ENCODE results near the gene NOVA2. TPM values are rescaled to one million over a fixed set of nuclear protein-coding genes. Genes with fewer than 3 reads are reported as not detected.

The NOVA2 gene
- total RNA-seq, 4 donors from 2014 or later: 0.40 to 2.1 (median 0.44) TPM; not detected in 1

GRCh38 chr19:46021531-46022041 is 47.9 kb upstream of the NOVA2 start:
- intact Hi-C loops (cut with DNase I): loop anchor here (10.0 kb wide), 1 partner anchor 243 kb away; no protein-coding TSS in a partner anchor
- H3K4me3 ChIP-seq: no peak overlapping the region
- 11 to 25% methylated on average over 3 to 8 of the region's 11 CpGs for WGBS, 2 donors
- H3K36me3 ChIP-seq: peaks cover 0 to 12% (median 0%) of the 10 kb centered on the region in 3 donors
- H3K27ac ChIP-seq: no peak overlapping the region
- peaks cover 10 to 31% (median 10%) of the 10 kb centered on the region in 3 donors for H3K4me1 ChIP-seq
- no peaks in the 10 kb centered on the region for H3K9me3 ChIP-seq
- peaks cover 0 to 44% (median 2%) of the 10 kb centered on the region in 4 donors for H3K27me3 ChIP-seq
- TF ChIP-seq CTCF (IDR thresholded peaks at IDR 0.05) (peak in 5 of 6 experiments; percentile 17 to 55 (median 40)), POLR2A (IDR thresholded peaks at IDR 0.05) (no peak)
- DNase-seq: no peak

GRCh38 chr19:46020819-46021125 is 47.1 kb upstream of the NOVA2 start:
- H3K4me1 ChIP-seq: peaks cover 14 to 39% (median 18%) of the 10 kb centered on the region in 3 donors
- peaks cover 0 to 41% (median 2%) of the 10 kb centered on the region in 4 donors for H3K27me3 ChIP-seq
- peaks cover 0 to 12% (median 0%) of the 10 kb centered on the region in 3 donors for H3K36me3 ChIP-seq
- H3K4me3 ChIP-seq: no peak overlapping the region
- no peak for DNase-seq
- intact Hi-C loops (cut with DNase I): loop anchor here (10.0 kb wide), 1 partner anchor 244 kb away; no protein-coding TSS in a partner anchor
- H3K9me3 ChIP-seq: no peaks in the 10 kb centered on the region
- WGBS, 2 donors: 45 to 87% methylated on average over 3 to 4 of the region's 7 CpGs
- TF ChIP-seq CTCF (IDR thresholded peaks at IDR 0.05) (no peak), POLR2A (IDR thresholded peaks at IDR 0.05) (no peak)
- H3K27ac ChIP-seq: no peak overlapping the region

GRCh38 chr19:46019270-46019669 is 45.6 kb upstream of the NOVA2 start:
- TF ChIP-seq POLR2A (IDR thresholded peaks at IDR 0.05) (no peak), CTCF (IDR thresholded peaks at IDR 0.05) (no peak)
- H3K4me1 ChIP-seq: peaks cover 24 to 54% (median 32%) of the 10 kb centered on the region in 3 donors
- intact Hi-C loops (cut with DNase I): no loop called here
- H3K36me3 ChIP-seq: peaks cover 0 to 12% (median 0%) of the 10 kb centered on the region in 3 donors
- H3K9me3 ChIP-seq: no peaks in the 10 kb centered on the region
- no peak for DNase-seq
- no peak overlapping the region for H3K4me3 ChIP-seq
- peaks cover 0 to 48% (median 3%) of the 10 kb centered on the region in 4 donors for H3K27me3 ChIP-seq
- H3K27ac ChIP-seq: no peak overlapping the region
- WGBS, 2 donors: 85 to 92% methylated on average over 11 of the region's 13 CpGs

- no peak for DNase-seq
- Histone ChIP-seq H3K9me3 (no peaks in the 10 kb centered on the region), H3K27ac (no peak overlapping the region), H3K27me3 (peaks cover 0 to 48% (median 3%) of the 10 kb centered on the region in 4 donors), H3K4me3 (no peak overlapping the region), H3K36me3 (peaks cover 0 to 12% (median 0%) of the 10 kb centered on the region in 3 donors), H3K4me1 (peaks cover 25 to 56% (median 32%) of the 10 kb centered on the region in 3 donors)
- WGBS, 2 donors: 90 to 97% methylated on average over 5 of the region's 10 CpGs
- intact Hi-C loops (cut with DNase I): no loop called here
- TF ChIP-seq CTCF (IDR thresholded peaks at IDR 0.05): no peak
- TF ChIP-seq POLR2A (IDR thresholded peaks at IDR 0.05): no peak
Measured at GRCh38 chr19:46018729-46019251, 45.1 kb upstream of the NOVA2 start.

GRCh38 chr19:46017874-46018675 is 44.4 kb upstream of the NOVA2 start:
- peaks cover 25 to 56% (median 32%) of the 10 kb centered on the region in 3 donors for H3K4me1 ChIP-seq
- H3K36me3 ChIP-seq: peaks cover 0 to 12% (median 0%) of the 10 kb centered on the region in 3 donors
- no peak for TF ChIP-seq CTCF (IDR thresholded peaks at IDR 0.05)
- TF ChIP-seq POLR2A (IDR thresholded peaks at IDR 0.05): no peak
- no peaks in the 10 kb centered on the region for H3K9me3 ChIP-seq
- WGBS, 2 donors: 84 to 96% methylated on average over 5 to 7 of the region's 15 CpGs
- no peak for DNase-seq
- H3K4me3 ChIP-seq: no peak overlapping the region
- no peak overlapping the region for H3K27ac ChIP-seq
- H3K27me3 ChIP-seq: peaks cover 0 to 49% (median 3%) of the 10 kb centered on the region in 4 donors
- intact Hi-C loops (cut with DNase I): no loop called here

Measured in esophagus squamous epithelium (tissue), 5 donors.